Keratinocyte (primary cell): Measurements from ENCODE around the gene ROR1. TPM values are rescaled to one million over a fixed set of nuclear protein-coding genes. Genes with fewer than 3 reads are reported as not detected.

Source experiments
- DNase-seq: peaks from one replicate; pipeline ENCODE4 v3.0.0-alpha.2; 2011; ENCODE audit warnings: low read depth, missing footprints, low spot score
- FAIRE-seq: peaks from 2 replicates; lab custom pipeline; 2011; peaks lifted over from hg19 to GRCh38; lab: Jason Lieb, UNC
- H2AFZ ChIP-seq: 2 replicates; pipeline ENCODE4 v1.6.0; 2012; ENCODE audit warnings: low read length, control low read depth, inconsistent platforms; ENCODE audit not compliant: control insufficient read depth
- H3K27ac ChIP-seq: 2 replicates; pipeline ENCODE4 v1.5.1; 2011; ENCODE audit warnings: low read length; ENCODE audit not compliant: control insufficient read depth, insufficient read depth
- H3K27me3 ChIP-seq: 3 replicates; pipeline ENCODE4 v1.6.0; 2011; ENCODE audit warnings: low read length; ENCODE audit not compliant: control insufficient read depth, insufficient read depth; ENCODE audit errors: extremely low read depth
- H3K36me3 ChIP-seq, 2 experiments: 2 replicates in 1 of 2; 3 replicates in 1 of 2; pipeline ENCODE4 v1.5.1; 2011; ENCODE audit warnings: low read length in 2 of 2, mild to moderate bottlenecking in 1 of 2; ENCODE audit not compliant: control insufficient read depth in 2 of 2, insufficient read depth in 2 of 2; ENCODE audit errors: extremely low read depth in 1 of 2
- H3K4me1 ChIP-seq: 3 replicates; pipeline ENCODE4 v1.5.1; 2011; ENCODE audit warnings: low read length; ENCODE audit not compliant: control insufficient read depth, insufficient read depth; ENCODE audit errors: extremely low read depth
- H3K4me2 ChIP-seq: 3 replicates; pipeline ENCODE4 v1.6.0; 2011; ENCODE audit warnings: low read depth, low read length; ENCODE audit not compliant: control insufficient read depth, insufficient read depth; ENCODE audit errors: extremely low read depth
- H3K4me3 ChIP-seq, 3 experiments: fragments of 200-600 bp in 1 of 3; sonication (generic) in 1 of 3; 2 replicates in 2 of 3; 3 replicates in 1 of 3; pipeline ENCODE4 v1.5.1; 2011 to 2016; ENCODE audit warnings: low read length in 3 of 3, mild to moderate bottlenecking in 3 of 3, control low read depth in 2 of 3, inconsistent platforms in 1 of 3, low read depth in 1 of 3, mixed read lengths in 1 of 3, mixed run types in 1 of 3, moderate library complexity in 1 of 3; ENCODE audit not compliant: control insufficient read depth in 2 of 3, insufficient read depth in 2 of 3; ENCODE audit errors: extremely low read depth in 1 of 3
- H3K79me2 ChIP-seq: 2 replicates; pipeline ENCODE4 v1.6.0; 2012; ENCODE audit warnings: low read length; ENCODE audit not compliant: control insufficient read depth, insufficient read depth
- H3K9ac ChIP-seq: 3 replicates; pipeline ENCODE4 v1.6.0; 2011; ENCODE audit warnings: low read length; ENCODE audit not compliant: control insufficient read depth, insufficient read depth; ENCODE audit errors: extremely low read depth
- H3K9me1 ChIP-seq: 3 replicates; pipeline ENCODE4 v1.6.0; 2011; ENCODE audit warnings: low read length; ENCODE audit not compliant: control insufficient read depth, insufficient read depth; ENCODE audit errors: extremely low read depth
- H3K9me3 ChIP-seq: 2 replicates; pipeline ENCODE4 v1.5.1; 2012; ENCODE audit warnings: low read depth, low read length; ENCODE audit not compliant: control insufficient read depth
- H4K20me1 ChIP-seq: 3 replicates; pipeline ENCODE4 v1.6.0; 2011; ENCODE audit warnings: low read length; ENCODE audit not compliant: control insufficient read depth, insufficient read depth; ENCODE audit errors: extremely low read depth
- CTCF ChIP-seq, 3 experiments: IDR thresholded peaks in 1 of 3; conservative IDR thresholded peaks in 1 of 3; optimal IDR thresholded peaks in 1 of 3; 2 replicates in 2 of 3; 3 replicates in 1 of 3; pipeline versions ENCODE3 to v1.5.1; 2011; ENCODE audit warnings: low read length in 3 of 3, mild to moderate bottlenecking in 3 of 3, moderate library complexity in 2 of 3, control low read depth in 1 of 3, inconsistent platforms in 1 of 3; ENCODE audit not compliant: insufficient read depth in 2 of 3; ENCODE audit errors: extremely low read depth in 1 of 3
- EZH2 ChIP-seq: IDR thresholded peaks from one replicate; pipeline ENCODE4 v1.6.1; 2012; ENCODE audit warnings: inconsistent platforms, mild to moderate bottlenecking, low read length, moderate library complexity
- dilution Hi-C: fragments of 300-500 bp; cut with MboI; formaldehyde crosslinking; loops from one replicate; pipeline ENCODE4 v1.7.0; 2020; ENCODE audit warnings: low sequenced_read_pairs; ENCODE audit not compliant: extremely low pct_ligation_motif_present
- polyA plus RNA-seq, 5 experiments: library from polyadenylated mRNA; depleted of rRNA in 3 of 5; stranded (reverse) in 3 of 5; stranded (forward) in 1 of 5; unstranded in 1 of 5; fragments of >200 nt; gene quantifications; 1 replicate in 1 of 5; 2 replicates in 3 of 5; 3 replicates in 1 of 5; pipeline versions ENCODE4 v1.2.1 to v1.2.3, GENCODE V29; 2011 to 2012; ENCODE audit warnings: missing spikeins in 2 of 5, low read depth in 1 of 5, low replicate concordance in 1 of 5

ROR1 gene
- polyA plus RNA-seq, 1 donor (not counting 4 experiments of a cell fraction or from before 2014, with no cell fraction given) = 9.2 TPM

- Histone ChIP-seq H3K79me2 (no peaks in the 10 kb centered on the region), H3K4me2 (no peak overlapping the region), H3K27me3 (no peaks in the 10 kb centered on the region), H3K27ac (no peak overlapping the region), H4K20me1 (no peaks in the 10 kb centered on the region), H3K9ac (no peak overlapping the region), H2AFZ (no peak overlapping the region), H3K36me3 (no peaks in the 10 kb centered on the region), H3K9me3 (no peaks in the 10 kb centered on the region), H3K4me1 (peaks cover 25% of the 10 kb centered on the region), H3K9me1 (no peaks in the 10 kb centered on the region), H3K4me3 (no peak overlapping the region)
- TF ChIP-seq CTCF (optimal IDR thresholded peaks at IDR 0.05 in 1 of 3, IDR thresholded peaks at IDR 0.05 in 1 of 3, conservative IDR thresholded peaks at IDR 0.05 in 1 of 3; ENCODE audit: extremely low read depth in 1 of 3, insufficient read depth in 2 of 3, low read length in 3 of 3) = no peak
- no peak for TF ChIP-seq EZH2
- no peak for FAIRE-seq
- dilution Hi-C loops = no loop called here
- no peak for DNase-seq
These were observed 236.5 kb downstream of the ROR1 start for GRCh38 chr1:64010316-64010715.

DNA sequence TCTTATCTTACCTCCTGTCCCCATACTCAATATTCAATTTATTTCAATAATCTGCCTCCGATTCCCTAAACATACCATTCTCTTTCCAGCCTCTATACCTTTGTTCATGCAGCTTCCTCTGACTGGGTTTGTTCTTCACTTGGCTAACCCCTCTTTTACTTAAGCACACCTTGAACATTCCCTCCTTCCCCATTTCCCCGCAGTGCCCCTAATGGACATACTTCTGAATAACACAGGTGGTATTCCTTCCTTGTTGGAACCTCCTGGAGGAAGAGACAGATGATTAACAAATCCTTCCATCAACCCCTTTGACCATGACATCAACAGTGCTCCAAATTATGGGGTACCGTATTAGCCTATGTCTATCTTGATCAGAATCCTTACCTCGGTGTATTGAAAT is 239.6 kb downstream of the ROR1 start:
- Histone ChIP-seq H3K27me3 (no peaks in the 10 kb centered on the region), H3K4me3 (no peak overlapping the region), H3K9ac (no peak overlapping the region), H4K20me1 (no peaks in the 10 kb centered on the region), H3K4me2 (no peak overlapping the region), H3K27ac (no peak overlapping the region), H3K9me3 (no peaks in the 10 kb centered on the region), H3K4me1 (peaks cover 6% of the 10 kb centered on the region), H2AFZ (no peak overlapping the region), H3K36me3 (no peaks in the 10 kb centered on the region), H3K79me2 (no peaks in the 10 kb centered on the region), H3K9me1 (no peaks in the 10 kb centered on the region)
- DNase-seq (no peak), FAIRE-seq (no peak)
- dilution Hi-C loops = no loop called here
- TF ChIP-seq CTCF (optimal IDR thresholded peaks at IDR 0.05 in 1 of 3, IDR thresholded peaks at IDR 0.05 in 1 of 3, conservative IDR thresholded peaks at IDR 0.05 in 1 of 3; ENCODE audit: extremely low read depth in 1 of 3, insufficient read depth in 2 of 3, low read length in 3 of 3) = no peak
- TF ChIP-seq EZH2 = no peak
